Natural killer cell (primary cell): ENCODE results near the gene PACRG. TPM values are rescaled to one million over a fixed set of nuclear protein-coding genes. Genes with fewer than 3 reads are reported as not detected.

Experiments used
- ATAC-seq, 3 donors: fragments of 150-1000 bp in 2 of 3; fragments of 200-7000 bp in 1 of 3; cut with Tn5 transposase; 1 replicate in 1 of 3; 2 replicates in 2 of 3; pipeline ENCODE4 v1.10.0; 2021; ENCODE audit warnings: mild to moderate bottlenecking in 2 of 3, moderate library complexity in 2 of 3
- DNase-seq, 2 donors: peaks; one replicate each; pipeline versions ENCODE4 v3.0.0 to v3.0.0-alpha.2; 2013 to 2021; ENCODE audit warnings: mixed read lengths in 1 of 2
- H3K27ac ChIP-seq: one replicate; pipeline ENCODE4 v1.5.1; 2013; ENCODE audit warnings: mild to moderate bottlenecking, low read length
- H3K27me3 ChIP-seq: one replicate; pipeline ENCODE4 v1.6.1; 2013; ENCODE audit warnings: low read length; ENCODE audit not compliant: control insufficient read depth, insufficient read depth
- H3K36me3 ChIP-seq: one replicate; pipeline ENCODE4 v1.6.1; 2013; ENCODE audit warnings: low read length; ENCODE audit not compliant: control insufficient read depth, insufficient read depth
- H3K4me1 ChIP-seq: one replicate; pipeline ENCODE4 v1.6.1; 2013; ENCODE audit warnings: low read length; ENCODE audit not compliant: control insufficient read depth, insufficient read depth
- H3K4me3 ChIP-seq: one replicate; pipeline ENCODE4 v1.5.1; 2013; ENCODE audit warnings: low read length
- H3K9me3 ChIP-seq: one replicate; pipeline ENCODE4 v1.6.1; 2013; ENCODE audit warnings: low read length; ENCODE audit not compliant: control insufficient read depth, insufficient read depth
- H3K27ac Mint-ChIP-seq, 2 donors: one replicate each; pipeline ENCODE4 v1.8.0; 2022; ENCODE audit warnings: mild to moderate bottlenecking in 2 of 2, mixed read lengths in 2 of 2, moderate library complexity in 1 of 2
- H3K27me3 Mint-ChIP-seq, 2 donors: one replicate each; pipeline ENCODE4 v1.8.0; 2022; ENCODE audit warnings: low read depth in 2 of 2, mixed read lengths in 2 of 2
- H3K36me3 Mint-ChIP-seq: one replicate; pipeline ENCODE4 v1.8.0; 2022; ENCODE audit warnings: mixed read lengths
- H3K4me1 Mint-ChIP-seq, 2 donors: one replicate each; pipeline ENCODE4 v1.8.0; 2022; ENCODE audit warnings: mixed read lengths in 2 of 2
- H3K4me3 Mint-ChIP-seq: one replicate; pipeline ENCODE4 v1.8.0; 2022; ENCODE audit warnings: mild to moderate bottlenecking, moderate library complexity, mixed read lengths
- H3K9me3 Mint-ChIP-seq, 2 donors: one replicate each; pipeline ENCODE4 v1.8.0; 2022; ENCODE audit warnings: mixed read lengths in 2 of 2
- WGBS: methylation state at CpG from one replicate; pipeline ENCODE4 v1.1.7; 2013; ENCODE audit warnings: missing lambda C conversion rate; ENCODE audit not compliant: insufficient coverage; 5-methylcytosine and 5-hydroxymethylcytosine counted together
- intact Hi-C: fragments of 100-400 bp; cut with micrococcal nuclease; formaldehyde crosslinking; loops from one replicate; pipeline ENCODE4 v1.14.2; 2022
- total RNA-seq, 4 donors: library from RNA; stranded (reverse); fragments of 120-200 nt in 1 of 4; gene quantifications; one replicate each; pipeline versions ENCODE4 v1.2.3 to v1.2.4, GENCODE V29; 2013 to 2022
- TF ChIP-seq, protein P1 (sequence below): fragments of 200-600 bp; IDR thresholded peaks from one replicate; pipeline ENCODE4 v1.8.0; 2022; ENCODE audit warnings: antibody characterized with exemption

PACRG gene
- total RNA-seq, 3 donors from 2014 or later (not counting 1 experiment from before 2014, with no cell fraction given): 0.52 TPM; not detected in 2

DNA sequence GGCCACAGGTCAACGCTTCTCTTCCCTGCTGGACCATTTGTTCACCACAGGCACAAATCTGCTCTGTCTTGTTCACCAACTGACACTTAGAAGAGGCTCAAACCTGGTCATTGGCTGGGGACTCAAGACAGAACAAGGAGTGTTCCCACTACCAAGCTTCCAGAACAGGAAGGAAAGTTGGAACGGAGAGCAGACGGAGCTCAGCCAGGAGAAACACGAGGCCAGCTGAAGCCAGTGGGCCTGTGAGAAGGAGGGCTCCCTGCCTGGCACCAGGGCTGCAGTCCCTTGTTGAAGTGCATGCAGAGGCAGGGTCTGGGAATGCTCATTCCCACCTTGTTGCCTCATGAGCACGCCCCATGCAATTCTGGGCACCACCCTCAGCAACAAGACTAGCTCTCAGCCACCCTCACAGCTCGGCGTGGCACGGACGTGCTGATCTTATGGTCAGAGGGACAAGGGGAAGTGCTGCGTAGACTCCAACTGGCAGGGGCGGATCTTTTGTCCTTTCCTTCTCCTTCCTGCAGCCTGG is 450.2 kb downstream of the PACRG start:
- H3K4me1 Mint-ChIP-seq: no peaks in the 10 kb centered on the region
- WGBS: 83% methylated on average over 11 of the region's 11 CpGs
- H3K27me3 Mint-ChIP-seq: peaks cover 16 to 32% of the 10 kb centered on the region in 2 donors
- Histone ChIP-seq H3K27ac (no peak overlapping the region), H3K36me3 (no peaks in the 10 kb centered on the region), H3K4me1 (no peaks in the 10 kb centered on the region), H3K9me3 (no peaks in the 10 kb centered on the region), H3K4me3 (no peak overlapping the region), H3K27me3 (no peaks in the 10 kb centered on the region)
- ATAC-seq: no peak
- H3K4me3 Mint-ChIP-seq: no peak overlapping the region
- no peaks in the 10 kb centered on the region for H3K9me3 Mint-ChIP-seq
- H3K36me3 Mint-ChIP-seq: no peaks in the 10 kb centered on the region
- intact Hi-C loops: no loop called here
- TF ChIP-seq, protein P1, sequence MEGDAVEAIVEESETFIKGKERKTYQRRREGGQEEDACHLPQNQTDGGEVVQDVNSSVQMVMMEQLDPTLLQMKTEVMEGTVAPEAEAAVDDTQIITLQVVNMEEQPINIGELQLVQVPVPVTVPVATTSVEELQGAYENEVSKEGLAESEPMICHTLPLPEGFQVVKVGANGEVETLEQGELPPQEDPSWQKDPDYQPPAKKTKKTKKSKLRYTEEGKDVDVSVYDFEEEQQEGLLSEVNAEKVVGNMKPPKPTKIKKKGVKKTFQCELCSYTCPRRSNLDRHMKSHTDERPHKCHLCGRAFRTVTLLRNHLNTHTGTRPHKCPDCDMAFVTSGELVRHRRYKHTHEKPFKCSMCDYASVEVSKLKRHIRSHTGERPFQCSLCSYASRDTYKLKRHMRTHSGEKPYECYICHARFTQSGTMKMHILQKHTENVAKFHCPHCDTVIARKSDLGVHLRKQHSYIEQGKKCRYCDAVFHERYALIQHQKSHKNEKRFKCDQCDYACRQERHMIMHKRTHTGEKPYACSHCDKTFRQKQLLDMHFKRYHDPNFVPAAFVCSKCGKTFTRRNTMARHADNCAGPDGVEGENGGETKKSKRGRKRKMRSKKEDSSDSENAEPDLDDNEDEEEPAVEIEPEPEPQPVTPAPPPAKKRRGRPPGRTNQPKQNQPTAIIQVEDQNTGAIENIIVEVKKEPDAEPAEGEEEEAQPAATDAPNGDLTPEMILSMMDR: no peak
- H3K27ac Mint-ChIP-seq: no peak overlapping the region
- DNase-seq: no peak

DNA sequence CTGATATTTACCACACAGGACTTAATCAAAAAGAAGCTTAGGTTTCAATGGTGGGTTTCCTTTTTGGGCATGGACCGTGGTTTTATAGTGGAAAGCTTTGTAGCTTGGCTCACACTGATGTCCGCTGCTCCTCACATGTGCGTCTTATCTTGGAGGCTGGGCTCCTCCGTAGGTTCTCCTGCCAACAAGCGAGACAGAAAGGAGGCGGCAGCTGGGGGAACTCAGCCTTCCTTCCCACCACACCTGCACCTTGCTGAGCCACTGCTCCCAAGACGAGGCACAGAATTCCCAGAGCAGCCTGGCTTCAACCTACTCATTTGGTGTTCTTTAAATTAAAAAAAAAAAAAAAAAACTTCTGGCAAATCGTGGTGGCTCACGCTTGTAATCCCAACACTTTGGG is 451.3 kb downstream of the PACRG start:
- Histone ChIP-seq H3K4me1 (no peaks in the 10 kb centered on the region), H3K27ac (no peak overlapping the region), H3K36me3 (no peaks in the 10 kb centered on the region), H3K4me3 (no peak overlapping the region), H3K9me3 (no peaks in the 10 kb centered on the region), H3K27me3 (no peaks in the 10 kb centered on the region)
- no peak overlapping the region for H3K27ac Mint-ChIP-seq
- peaks cover 17 to 35% of the 10 kb centered on the region in 2 donors for H3K27me3 Mint-ChIP-seq
- TF ChIP-seq, protein P1: no peak
- no peak overlapping the region for H3K4me3 Mint-ChIP-seq
- no peaks in the 10 kb centered on the region for H3K9me3 Mint-ChIP-seq
- DNase-seq (no peak), ATAC-seq (no peak)
- no peaks in the 10 kb centered on the region for H3K4me1 Mint-ChIP-seq
- H3K36me3 Mint-ChIP-seq: no peaks in the 10 kb centered on the region
- 81% methylated on average over 9 of the region's 9 CpGs for WGBS
- intact Hi-C loops: no loop called here

DNA sequence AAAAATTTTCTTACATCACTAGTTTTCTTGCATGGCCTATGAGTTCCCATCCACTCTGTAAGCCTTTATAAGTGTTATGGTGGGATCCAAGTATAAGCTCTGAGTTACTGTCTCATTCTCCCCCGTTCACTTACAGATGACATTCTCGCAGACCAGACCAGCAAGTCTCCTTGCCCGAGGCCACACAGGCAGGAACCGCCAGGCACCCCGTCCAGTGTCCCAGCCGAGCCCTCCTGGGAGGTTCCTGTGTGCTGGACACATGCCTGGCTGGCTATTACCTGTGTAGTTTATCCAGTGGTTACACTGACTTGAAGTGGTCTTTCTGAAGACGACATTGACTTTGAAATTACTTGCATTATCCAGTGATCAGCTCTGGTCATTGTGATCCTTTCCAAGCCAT is 451.9 kb downstream of the PACRG start:
- DNase-seq (no peak), ATAC-seq (no peak)
- intact Hi-C loops: no loop called here
- Mint-ChIP-seq H3K9me3 (no peaks in the 10 kb centered on the region), H3K27me3 (peaks cover 17 to 34% of the 10 kb centered on the region in 2 donors), H3K4me1 (no peaks in the 10 kb centered on the region), H3K4me3 (no peak overlapping the region), H3K27ac (no peak overlapping the region), H3K36me3 (no peaks in the 10 kb centered on the region)
- TF ChIP-seq, protein P1: no peak
- Histone ChIP-seq H3K27ac (no peak overlapping the region), H3K36me3 (no peaks in the 10 kb centered on the region), H3K9me3 (no peaks in the 10 kb centered on the region), H3K4me1 (no peaks in the 10 kb centered on the region), H3K4me3 (no peak overlapping the region), H3K27me3 (no peaks in the 10 kb centered on the region)
- WGBS: 73% methylated on average over 7 of the region's 7 CpGs
